Measurements from ENCODE around the gene PSTPIP1. TPM values are rescaled to one million over a fixed set of nuclear protein-coding genes. Genes with fewer than 3 reads are reported as not detected.

Gene PSTPIP1
- total RNA-seq, 2 experiments from 2014 or later, result 113 to 121 TPM

GRCh38 chr15:76979996-76980520, 14.9 kb upstream of the PSTPIP1 start:
- Mint-ChIP-seq H3K36me3 (ENCODE audit: low read depth) (no peaks in the 10 kb centered on the region), H3K27me3 (no peaks in the 10 kb centered on the region), H3K9me3 (peaks cover 2% of the 10 kb centered on the region), H3K4me1 (ENCODE audit: low read depth) (peaks cover 19% of the 10 kb centered on the region), H3K4me3 (no peak overlapping the region), H3K27ac (no peak overlapping the region)
- intact Hi-C loops (cut with micrococcal nuclease), result no loop called here
- TF ChIP-seq CTCF (IDR thresholded peaks at IDR 0.05), result no peak
- DNase-seq (no peak), ATAC-seq (no peak)
- ChIA-PET CTCF (interaction anchor here (1.0 to 1.8 kb wide), 3 partner anchors 9 to 127 kb away, joined by 3 to 8 read pairs (median 4); no protein-coding TSS in a partner anchor), POLR2A (interaction anchor here (0.6 to 2.1 kb wide), 4 partner anchors 9 to 40 kb away, joined by 3 to 6 read pairs (median 3); no protein-coding TSS in a partner anchor)

- H3K4me3 Mint-ChIP-seq, result no peak overlapping the region
- no peak for TF ChIP-seq CTCF (IDR thresholded peaks at IDR 0.05)
- POLR2A ChIA-PET, result interaction anchor here (1.1 kb wide), 1 partner anchor 40 kb away, joined by 3 read pairs; no protein-coding TSS in a partner anchor
- ATAC-seq, result no peak
- H3K36me3 Mint-ChIP-seq (ENCODE audit: low read depth), result no peaks in the 10 kb centered on the region
- H3K27ac Mint-ChIP-seq, result no peak overlapping the region
- DNase-seq, result no peak
- CTCF ChIA-PET, result interaction anchor here (3.1 kb wide), 1 partner anchor 8 kb away, joined by 22 read pairs; no protein-coding TSS in a partner anchor
- H3K9me3 Mint-ChIP-seq, result peaks cover 2% of the 10 kb centered on the region
- H3K4me1 Mint-ChIP-seq (ENCODE audit: low read depth), result peaks cover 19% of the 10 kb centered on the region
- no peaks in the 10 kb centered on the region for H3K27me3 Mint-ChIP-seq
- intact Hi-C loops (cut with micrococcal nuclease), result no loop called here
Observed at GRCh38 chr15:76982356-76982755, 12.6 kb upstream of the PSTPIP1 start.

GRCh38 chr15:76982756-76983155, 12.2 kb upstream of the PSTPIP1 start:
- no peaks in the 10 kb centered on the region for H3K27me3 Mint-ChIP-seq
- peaks cover under 1% of the 10 kb centered on the region for H3K9me3 Mint-ChIP-seq
- no peak overlapping the region for H3K4me3 Mint-ChIP-seq
- DNase-seq (no peak), ATAC-seq (no peak)
- ChIA-PET CTCF (interaction anchor here (3.1 kb wide), 1 partner anchor 9 kb away, joined by 22 read pairs; no protein-coding TSS in a partner anchor), POLR2A (interaction anchor here (1.1 kb wide), 1 partner anchor 39 kb away, joined by 3 read pairs; no protein-coding TSS in a partner anchor)
- H3K4me1 Mint-ChIP-seq (ENCODE audit: low read depth), result peaks cover 20% of the 10 kb centered on the region
- no peak for TF ChIP-seq CTCF (IDR thresholded peaks at IDR 0.05)
- H3K27ac Mint-ChIP-seq, result no peak overlapping the region
- H3K36me3 Mint-ChIP-seq (ENCODE audit: low read depth), result no peaks in the 10 kb centered on the region
- intact Hi-C loops (cut with micrococcal nuclease), result no loop called here

- CTCF ChIA-PET, result interaction anchor here (0.8 to 3.1 kb wide), 2 partner anchors 10 to 30 kb away, joined by 3 to 22 read pairs; no protein-coding TSS in a partner anchor
- no peak for DNase-seq
- no peak overlapping the region for H3K4me3 Mint-ChIP-seq
- H3K36me3 Mint-ChIP-seq (ENCODE audit: low read depth), result no peaks in the 10 kb centered on the region
- no peak for TF ChIP-seq CTCF (IDR thresholded peaks at IDR 0.05)
- H3K4me1 Mint-ChIP-seq (ENCODE audit: low read depth), result peaks cover 29% of the 10 kb centered on the region
- no peak overlapping the region for H3K27ac Mint-ChIP-seq
- intact Hi-C loops (cut with micrococcal nuclease), result no loop called here
- no peaks in the 10 kb centered on the region for H3K27me3 Mint-ChIP-seq
- no peaks in the 10 kb centered on the region for H3K9me3 Mint-ChIP-seq
- POLR2A ChIA-PET, result interaction anchor here (1.1 to 2.3 kb wide), 3 partner anchors 11 to 38 kb away, joined by 3 to 9 read pairs (median 4); partner anchors contain the start of gene PSTPIP1
- ATAC-seq, result no peak
Observed at GRCh38 chr15:76983590-76984375, 11.1 kb upstream of the PSTPIP1 start.
